PC-3 (cell line): ENCODE results near the gene ZNF814.

Source experiments
- CTCF ChIP-seq: fragments of 300-600 bp; sonication (generic); conservative IDR thresholded peaks from 2 replicates; pipeline ENCODE4 v1.5.1; 2017; ENCODE audit warnings: antibody characterized with exemption, low read depth, mild to moderate bottlenecking, low read length
- EZH2 ChIP-seq: fragments of 300-600 bp; sonication (generic); IDR thresholded peaks from one replicate; pipeline ENCODE4 v1.6.1; 2017; ENCODE audit warnings: antibody characterized with exemption, mild to moderate bottlenecking, low read length; ENCODE audit not compliant: unreplicated experiment
- EZH2phosphoT487 ChIP-seq: fragments of 300-600 bp; sonication (generic); IDR thresholded peaks from 2 replicates; pipeline ENCODE4 v1.6.1; 2018; ENCODE audit warnings: mild to moderate bottlenecking, antibody characterized with exemption, low read length, borderline replicate concordance

- TF ChIP-seq EZH2, result no peak
- no peak for TF ChIP-seq CTCF
- no peak for TF ChIP-seq EZH2phosphoT487
These were observed 63.3 kb downstream of the ZNF814 start for GRCh38 chr19:57825511-57825910.
